HCT116 (cell line): ENCODE results near the gene CFB. TPM values are rescaled to one million over a fixed set of nuclear protein-coding genes. Genes with fewer than 3 reads are reported as not detected.

Experiments used
- ATAC-seq: fragments of 200-7000 bp; cut with Tn5 transposase; 2 replicates; pipeline ENCODE4 v1.9.1; 2020; ENCODE audit warnings: mild to moderate bottlenecking, moderate library complexity
- BruUV-seq: library from RNA; stranded (reverse); fragments of 400-500 nt; replicated peaks from 2 replicates; lab custom pipeline; 2021; lab: Mats Ljungman, UMichigan
- CTCF ChIA-PET: fragments of 300-600 bp; sonication (Branson Sonifier 250); formaldehyde crosslinking; loops from one replicate; lab custom pipeline; 2021; ENCODE audit warnings: antibody characterized with exemption; lab: Charles Lee
- POLR2A ChIA-PET: fragments of 300-600, 350-600 bp; sonication (Branson Sonifier 250); formaldehyde crosslinking; loops from one replicate; lab custom pipeline; 2021; ENCODE audit warnings: antibody characterized with exemption; lab: Charles Lee
- RAD21 ChIA-PET, 2 experiments: fragments of 300-600 bp; sonication (Branson Sonifier 250); formaldehyde crosslinking; loops; one replicate each; lab custom pipeline; 2023; ENCODE audit warnings: low total read pairs in 2 of 2; ENCODE audit not compliant: uncharacterized antibody in 2 of 2, unreplicated experiment in 2 of 2, low non-redundant PET in 1 of 2; lab: Charles Lee
- DNase-seq: peaks from one replicate; pipeline ENCODE4 v3.0.0-alpha.2; 2010; ENCODE audit warnings: low read depth, low spot score
- H2AFZ ChIP-seq: fragments of 200-600 bp; shearing (Covaris generic), sonication (generic); 2 replicates; pipeline ENCODE4 v1.6.1; 2017; ENCODE audit warnings: low read depth, mixed run types, mixed read lengths, antibody characterized with exemption, low read length; ENCODE audit not compliant: poor library complexity, severe bottlenecking
- H3K27ac ChIP-seq: 2 replicates; pipeline ENCODE4 v1.5.1; 2012; ENCODE audit warnings: low read depth, low read length
- H3K27me3 ChIP-seq: fragments of 200-600 bp; sonication (generic); 2 replicates; pipeline ENCODE4 v1.6.1; 2016; ENCODE audit warnings: mixed run types, low read length, mixed read lengths; ENCODE audit not compliant: insufficient read depth
- H3K36me3 ChIP-seq, 2 experiments: fragments of 200-500 bp in 1 of 2; fragments of 200-600 bp in 1 of 2; sonication (Bioruptor generic) in 1 of 2; sonication (generic) in 1 of 2; 2 replicates each; pipeline versions ENCODE4 v1.5.1 to v1.6.1; 2014 to 2016; ENCODE audit warnings: low read length in 2 of 2, inconsistent platforms in 1 of 2, mixed read lengths in 1 of 2, mixed run types in 1 of 2; ENCODE audit not compliant: insufficient read depth in 2 of 2, control insufficient read depth in 1 of 2
- H3K4me1 ChIP-seq, 2 experiments: fragments of 200-600 bp in 1 of 2; sonication (generic) in 1 of 2; 2 replicates each; pipeline versions ENCODE4 v1.5.1 to v1.6.1; 2012 to 2017; ENCODE audit warnings: low read length in 2 of 2, inconsistent platforms in 1 of 2, mild to moderate bottlenecking in 1 of 2, mixed read lengths in 1 of 2, mixed run types in 1 of 2, moderate library complexity in 1 of 2; ENCODE audit not compliant: insufficient read depth in 2 of 2, control insufficient read depth in 1 of 2
- H3K4me2 ChIP-seq: fragments of 200-600 bp; sonication (generic); 2 replicates; pipeline ENCODE4 v1.6.1; 2017; ENCODE audit warnings: mixed run types, low read length, mixed read lengths
- H3K4me3 ChIP-seq, 2 experiments: fragments of 200-600 bp in 1 of 2; sonication (generic) in 1 of 2; replicated peaks in 1 of 2; 2 replicates each; pipeline ENCODE4 v1.5.1; 2011 to 2016; ENCODE audit warnings: low read length in 2 of 2, control low read depth in 1 of 2, low read depth in 1 of 2, mild to moderate bottlenecking in 1 of 2, mixed read lengths in 1 of 2, mixed run types in 1 of 2
- H3K79me2 ChIP-seq: fragments of 200-600 bp; sonication (generic); 2 replicates; pipeline ENCODE4 v1.6.1; 2017; ENCODE audit warnings: mild to moderate bottlenecking, mixed run types, low read length, moderate library complexity, mixed read lengths; ENCODE audit not compliant: insufficient read depth
- H3K9ac ChIP-seq: fragments of 200-600 bp; sonication (generic); 2 replicates; pipeline ENCODE4 v1.6.1; 2016; ENCODE audit warnings: low read length, mixed read lengths
- H3K9me2 ChIP-seq: fragments of 200-600 bp; sonication (generic), shearing (Covaris generic); 2 replicates; pipeline ENCODE4 v1.6.1; 2017; ENCODE audit warnings: mixed run types, mild to moderate bottlenecking, moderate library complexity; ENCODE audit not compliant: insufficient read depth
- H3K9me3 ChIP-seq, 2 experiments: fragments of 200-500 bp in 1 of 2; fragments of 200-600 bp in 1 of 2; sonication (Bioruptor generic) in 1 of 2; sonication (generic) in 1 of 2; 2 replicates each; pipeline ENCODE4 v1.6.1; 2014 to 2017; ENCODE audit warnings: low read length in 2 of 2, mixed read lengths in 2 of 2, inconsistent platforms in 1 of 2, low read depth in 1 of 2, mild to moderate bottlenecking in 1 of 2, mixed run types in 1 of 2, moderate library complexity in 1 of 2; ENCODE audit not compliant: control insufficient read depth in 1 of 2, insufficient read depth in 1 of 2
- H4K20me1 ChIP-seq: fragments of 200-600 bp; sonication (generic), shearing (Covaris generic); 2 replicates; pipeline ENCODE4 v1.6.1; 2017; ENCODE audit warnings: mixed run types, mild to moderate bottlenecking, moderate library complexity; ENCODE audit not compliant: insufficient read depth
- CBX3 ChIP-seq: IDR thresholded peaks from 2 replicates; pipeline ENCODE4 v1.6.1; 2012; ENCODE audit warnings: low read depth
- CTCF ChIP-seq, 3 experiments: fragments of 200-600 bp in 1 of 3; sonication (generic) in 1 of 3; IDR thresholded peaks in 2 of 3; conservative IDR thresholded peaks in 1 of 3; 2 replicates each; pipeline ENCODE4 v1.5.1; 2012 to 2017; ENCODE audit warnings: low read depth in 2 of 3, low read length in 2 of 3, antibody characterized with exemption in 1 of 3, borderline replicate concordance in 1 of 3, control low read depth in 1 of 3, mild to moderate bottlenecking in 1 of 3, mixed read lengths in 1 of 3, mixed run types in 1 of 3, moderate library complexity in 1 of 3; ENCODE audit not compliant: insufficient read depth in 1 of 3
- EGR1 ChIP-seq: IDR thresholded peaks from 2 replicates; pipeline ENCODE4 v1.6.1; 2012; ENCODE audit warnings: low read depth
- MAX ChIP-seq: IDR thresholded peaks from 2 replicates; pipeline ENCODE4 v1.6.1; 2012
- POLR2AphosphoS5 ChIP-seq: IDR thresholded peaks from 2 replicates; pipeline ENCODE4 v1.6.1; 2011; ENCODE audit warnings: mild to moderate bottlenecking, low read depth, low read length, moderate library complexity
- RAD21 ChIP-seq: IDR thresholded peaks from 2 replicates; pipeline ENCODE4 v1.6.1; 2012; ENCODE audit warnings: low read depth, mild to moderate bottlenecking
- SIN3A ChIP-seq: IDR thresholded peaks from 2 replicates; pipeline ENCODE4 v1.6.1; 2012; ENCODE audit warnings: low read depth
- SP1 ChIP-seq: IDR thresholded peaks from 2 replicates; pipeline ENCODE4 v1.6.1; 2012; ENCODE audit warnings: low read depth
- SRF ChIP-seq: IDR thresholded peaks from 2 replicates; pipeline ENCODE4 v1.6.1; 2012; ENCODE audit warnings: low read depth
- YY1 ChIP-seq: IDR thresholded peaks from 2 replicates; pipeline ENCODE4 v1.6.1; 2011; ENCODE audit warnings: low read length, low read depth, moderate library complexity, mild to moderate bottlenecking; ENCODE audit not compliant: insufficient replicate concordance; ENCODE audit errors: extremely low read depth
- ZBTB33 ChIP-seq: IDR thresholded peaks from 2 replicates; pipeline ENCODE4 v1.6.1; 2011; ENCODE audit warnings: mild to moderate bottlenecking, low read length, moderate library complexity; ENCODE audit not compliant: insufficient replicate concordance; ENCODE audit errors: extremely low read depth
- ZFX ChIP-seq: fragments of 450-650 bp; IDR thresholded peaks from 2 replicates; pipeline ENCODE4 v1.6.1; 2017
- intact Hi-C: fragments of 100-400 bp; cut with micrococcal nuclease; formaldehyde crosslinking; loops from 2 replicates; pipeline ENCODE4 v1.10.0; 2022
- total RNA-seq: library from RNA; stranded (reverse); gene quantifications from one replicate; pipeline ENCODE4 v1.2.1, GENCODE V29; 2021; ENCODE audit not compliant: unreplicated experiment

CFB gene
- total RNA-seq, 1 experiment from 2014 or later, result 1.5 TPM

GRCh38 chr6:31897612-31898382 lies 48.1 kb upstream of the CFB start, which contains the start of gene EHMT2 (continued):
- TF ChIP-seq ZBTB33, result no peak
- peak; percentile 69 for TF ChIP-seq POLR2AphosphoS5

GRCh38 chr6:31898383-31899011 lies 47.4 kb upstream of the CFB start:
- H3K79me2 ChIP-seq, result peaks cover 18% of the 10 kb centered on the region; the same call in 1 of the 2 replicates
- ATAC-seq, result peak; percentile 37
- BruUV-seq, result no TSS peak
- H3K27ac ChIP-seq, result peak overlapping the region; percentile 76
- H3K9ac ChIP-seq, result peak overlapping the region; percentile 93
- peaks cover 4 to 20% of the 10 kb centered on the region in 2 experiments for H3K36me3 ChIP-seq
- no peaks in the 10 kb centered on the region for H4K20me1 ChIP-seq
- intact Hi-C loops, result loop anchor here (5.0 kb wide), 1 partner anchor 231 kb away; the partner anchor contains the start of genes CSNK2B and LY6G5B
- ChIA-PET RAD21 (interaction anchor here in 1 of 2 experiments (1.0 kb wide), 1 partner anchor 54 kb away, joined by 4 read pairs; no protein-coding TSS in a partner anchor), CTCF (interaction anchor here (0.7 to 1.5 kb wide), 7 partner anchors 24 to 1570 kb away, joined by 3 to 5 read pairs (median 3); partner anchors contain the start of gene NEU1), POLR2A (interaction anchor here (0.6 to 1.7 kb wide), 6 partner anchors 35 to 241 kb away, joined by 3 to 7 read pairs (median 4); partner anchors contain the start of gene NEU1)
- H3K4me2 ChIP-seq, result peak overlapping the region; percentile 95
- no peaks in the 10 kb centered on the region for H3K9me2 ChIP-seq
- peaks cover 12 to 34% of the 10 kb centered on the region in 2 experiments for H3K4me1 ChIP-seq
- TF ChIP-seq MAX, result 0 out of 2 replicates have a peak, but pooled peaks have one; percentile 61
- TF ChIP-seq SRF, result no peak
- TF ChIP-seq RAD21, result peak; percentile 19; the same call in 1 of the 2 replicates
- peak; percentile 51; the same call in 1 of the 2 replicates for TF ChIP-seq SP1
- TF ChIP-seq CTCF (IDR thresholded peaks at IDR 0.05 in 2 of 3, conservative IDR thresholded peaks at IDR 0.05 in 1 of 3; ENCODE audit: borderline replicate concordance in 1 of 3, insufficient read depth in 1 of 3, low read depth in 2 of 3, low read length in 2 of 3), result 0 out of 6 replicates have a peak, but pooled peaks of 1 of the 3 experiments have one; percentile 4
- TF ChIP-seq SIN3A, result peak; percentile 53; the same call in 1 of the 2 replicates
- TF ChIP-seq YY1, result no peak
- TF ChIP-seq ZFX, result no peak
- TF ChIP-seq CBX3, result 0 out of 2 replicates have a peak, but pooled peaks have one; percentile 24
- TF ChIP-seq EGR1, result 0 out of 2 replicates have a peak, but pooled peaks have one; percentile 7
- DNase-seq, result peak; percentile 60
- no peaks in the 10 kb centered on the region for H3K27me3 ChIP-seq
- H3K4me3 ChIP-seq, result peak overlapping the region; percentile 82 to 98
- peak overlapping the region; percentile 46 for H2AFZ ChIP-seq
- H3K9me3 ChIP-seq, result no peaks in the 10 kb centered on the region
